Measurements from ENCODE around the gene SPATS2L.

Gene SPATS2L

GRCh38 chr2:200466425-200467418 is 160.2 kb downstream of the SPATS2L start:
- H3K4me2 ChIP-seq (ENCODE audit: low read depth, low read length, poor library complexity, severe bottlenecking): no peak overlapping the region
- no peaks in the 10 kb centered on the region for H3K27me3 ChIP-seq (ENCODE audit: low read length)
- H3K27ac ChIP-seq (ENCODE audit: low read depth, low read length): no peak overlapping the region
- no peaks in the 10 kb centered on the region for H3K79me2 ChIP-seq (ENCODE audit: insufficient read depth, low read length)
- no peaks in the 10 kb centered on the region for H3F3A ChIP-seq (ENCODE audit: insufficient read depth)
- no peaks in the 10 kb centered on the region for H3K9me3 ChIP-seq (ENCODE audit: insufficient read depth, low read length)
- H4K20me1 ChIP-seq (ENCODE audit: low read depth, low read length): no peaks in the 10 kb centered on the region
- H2AFZ ChIP-seq (ENCODE audit: low read depth, low read length, severe bottlenecking): no peak overlapping the region
- no peak overlapping the region for H3K9ac ChIP-seq (ENCODE audit: low read length)
- TF ChIP-seq EZH2phosphoT487 (conservative IDR thresholded peaks at IDR 0.05; ENCODE audit: low read length): no peak
- TF ChIP-seq, protein P1, sequence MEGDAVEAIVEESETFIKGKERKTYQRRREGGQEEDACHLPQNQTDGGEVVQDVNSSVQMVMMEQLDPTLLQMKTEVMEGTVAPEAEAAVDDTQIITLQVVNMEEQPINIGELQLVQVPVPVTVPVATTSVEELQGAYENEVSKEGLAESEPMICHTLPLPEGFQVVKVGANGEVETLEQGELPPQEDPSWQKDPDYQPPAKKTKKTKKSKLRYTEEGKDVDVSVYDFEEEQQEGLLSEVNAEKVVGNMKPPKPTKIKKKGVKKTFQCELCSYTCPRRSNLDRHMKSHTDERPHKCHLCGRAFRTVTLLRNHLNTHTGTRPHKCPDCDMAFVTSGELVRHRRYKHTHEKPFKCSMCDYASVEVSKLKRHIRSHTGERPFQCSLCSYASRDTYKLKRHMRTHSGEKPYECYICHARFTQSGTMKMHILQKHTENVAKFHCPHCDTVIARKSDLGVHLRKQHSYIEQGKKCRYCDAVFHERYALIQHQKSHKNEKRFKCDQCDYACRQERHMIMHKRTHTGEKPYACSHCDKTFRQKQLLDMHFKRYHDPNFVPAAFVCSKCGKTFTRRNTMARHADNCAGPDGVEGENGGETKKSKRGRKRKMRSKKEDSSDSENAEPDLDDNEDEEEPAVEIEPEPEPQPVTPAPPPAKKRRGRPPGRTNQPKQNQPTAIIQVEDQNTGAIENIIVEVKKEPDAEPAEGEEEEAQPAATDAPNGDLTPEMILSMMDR (IDR thresholded peaks at IDR 0.05; ENCODE audit: insufficient read depth, low read length, poor library complexity, severe bottlenecking): no peak
- no peaks in the 10 kb centered on the region for H3K9me2 ChIP-seq (replicated peaks; ENCODE audit: insufficient read depth, low read length)
- no peak overlapping the region for H3K4me3 ChIP-seq (ENCODE audit: insufficient read depth, low read length, poor library complexity, severe bottlenecking)
- H3K36me3 ChIP-seq (ENCODE audit: low read length): no peaks in the 10 kb centered on the region

GRCh38 chr2:200467806-200468681 is 161.6 kb downstream of the SPATS2L start:
- Histone ChIP-seq H3K4me2 (ENCODE audit: low read depth, low read length, poor library complexity, severe bottlenecking) (no peak overlapping the region), H3K9ac (ENCODE audit: low read length) (no peak overlapping the region), H2AFZ (ENCODE audit: low read depth, low read length, severe bottlenecking) (no peak overlapping the region), H3K4me3 (ENCODE audit: insufficient read depth, low read length, poor library complexity, severe bottlenecking) (no peak overlapping the region), H3K36me3 (ENCODE audit: low read length) (no peaks in the 10 kb centered on the region), H3K79me2 (ENCODE audit: insufficient read depth, low read length) (no peaks in the 10 kb centered on the region), H3K27ac (ENCODE audit: low read depth, low read length) (no peak overlapping the region), H3K9me2 (replicated peaks; ENCODE audit: insufficient read depth, low read length) (no peaks in the 10 kb centered on the region), H3K27me3 (ENCODE audit: low read length) (no peaks in the 10 kb centered on the region), H3F3A (ENCODE audit: insufficient read depth) (no peaks in the 10 kb centered on the region), H4K20me1 (ENCODE audit: low read depth, low read length) (no peaks in the 10 kb centered on the region), H3K9me3 (ENCODE audit: insufficient read depth, low read length) (no peaks in the 10 kb centered on the region)
- TF ChIP-seq, protein P1 (IDR thresholded peaks at IDR 0.05; ENCODE audit: insufficient read depth, low read length, poor library complexity, severe bottlenecking): no peak
- no peak for TF ChIP-seq EZH2phosphoT487 (conservative IDR thresholded peaks at IDR 0.05; ENCODE audit: low read length)

DNA sequence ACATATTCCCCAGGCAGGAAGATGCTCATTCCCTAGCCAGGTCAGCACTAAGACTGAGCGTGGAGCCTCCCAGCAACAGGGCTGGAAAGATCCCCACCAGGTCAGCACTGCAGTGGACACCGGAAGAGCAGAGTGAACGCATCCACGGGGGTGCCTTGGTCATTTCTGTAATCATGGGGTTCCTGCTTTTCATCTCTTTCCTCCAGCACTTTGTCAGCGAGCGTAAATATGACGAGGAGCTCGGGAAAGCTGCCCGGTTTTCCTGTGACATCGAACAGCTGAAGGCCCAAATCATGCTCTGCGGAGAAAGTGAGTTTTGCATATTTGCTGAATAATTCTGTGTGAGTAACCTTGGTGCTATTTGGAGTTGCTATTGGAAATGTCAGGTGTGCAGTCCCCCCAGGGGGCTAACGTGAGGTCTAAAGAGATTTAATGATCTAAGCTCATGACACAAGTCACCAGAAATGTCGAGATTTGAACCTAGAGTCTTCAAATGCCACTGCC is 163.3 kb downstream of the SPATS2L start:
- H2AFZ ChIP-seq (ENCODE audit: low read depth, low read length, severe bottlenecking): no peak overlapping the region
- H3K27me3 ChIP-seq (ENCODE audit: low read length): no peaks in the 10 kb centered on the region
- H4K20me1 ChIP-seq (ENCODE audit: low read depth, low read length): no peaks in the 10 kb centered on the region

More for the DNA sequence above, 163.3 kb downstream of the SPATS2L start:
- Histone ChIP-seq H3K36me3 (ENCODE audit: low read length) (no peaks in the 10 kb centered on the region), H3K27ac (ENCODE audit: low read depth, low read length) (no peak overlapping the region), H3K4me2 (ENCODE audit: low read depth, low read length, poor library complexity, severe bottlenecking) (no peak overlapping the region), H3F3A (ENCODE audit: insufficient read depth) (no peaks in the 10 kb centered on the region), H3K79me2 (ENCODE audit: insufficient read depth, low read length) (no peaks in the 10 kb centered on the region), H3K9me3 (ENCODE audit: insufficient read depth, low read length) (no peaks in the 10 kb centered on the region), H3K9me2 (replicated peaks; ENCODE audit: insufficient read depth, low read length) (no peaks in the 10 kb centered on the region), H3K9ac (ENCODE audit: low read length) (no peak overlapping the region), H3K4me3 (ENCODE audit: insufficient read depth, low read length, poor library complexity, severe bottlenecking) (no peak overlapping the region)
- TF ChIP-seq, protein P1 (IDR thresholded peaks at IDR 0.05; ENCODE audit: insufficient read depth, low read length, poor library complexity, severe bottlenecking): no peak
